ENCODE measurements around the gene MARCHF5.
"Not testable (repeated sequence)": the region's sequence is repeated elsewhere in the genome, so short reads cannot be mapped to it uniquely, and the experiment has no call there.

DNA sequence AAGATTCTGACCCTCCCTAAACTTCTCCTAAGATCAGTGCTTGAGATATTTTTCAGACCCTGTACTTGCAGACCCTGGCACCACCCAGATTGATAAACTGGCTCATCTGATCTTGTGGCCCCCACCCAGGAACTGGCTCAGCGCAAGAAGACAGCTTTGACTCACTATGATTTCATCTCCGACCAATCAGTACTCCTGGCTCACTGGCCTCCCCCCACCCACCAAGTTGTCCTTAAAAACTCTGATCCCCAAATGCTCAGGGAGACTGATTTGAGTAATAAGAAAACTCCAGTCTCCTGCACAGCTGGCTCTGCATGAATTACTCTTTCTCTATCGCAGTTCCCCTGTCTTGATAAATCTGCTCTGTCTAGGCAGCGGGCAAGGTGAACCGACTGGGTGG is 111.3 kb downstream of the MARCHF5 start:
- TF ChIP-seq, protein P1, sequence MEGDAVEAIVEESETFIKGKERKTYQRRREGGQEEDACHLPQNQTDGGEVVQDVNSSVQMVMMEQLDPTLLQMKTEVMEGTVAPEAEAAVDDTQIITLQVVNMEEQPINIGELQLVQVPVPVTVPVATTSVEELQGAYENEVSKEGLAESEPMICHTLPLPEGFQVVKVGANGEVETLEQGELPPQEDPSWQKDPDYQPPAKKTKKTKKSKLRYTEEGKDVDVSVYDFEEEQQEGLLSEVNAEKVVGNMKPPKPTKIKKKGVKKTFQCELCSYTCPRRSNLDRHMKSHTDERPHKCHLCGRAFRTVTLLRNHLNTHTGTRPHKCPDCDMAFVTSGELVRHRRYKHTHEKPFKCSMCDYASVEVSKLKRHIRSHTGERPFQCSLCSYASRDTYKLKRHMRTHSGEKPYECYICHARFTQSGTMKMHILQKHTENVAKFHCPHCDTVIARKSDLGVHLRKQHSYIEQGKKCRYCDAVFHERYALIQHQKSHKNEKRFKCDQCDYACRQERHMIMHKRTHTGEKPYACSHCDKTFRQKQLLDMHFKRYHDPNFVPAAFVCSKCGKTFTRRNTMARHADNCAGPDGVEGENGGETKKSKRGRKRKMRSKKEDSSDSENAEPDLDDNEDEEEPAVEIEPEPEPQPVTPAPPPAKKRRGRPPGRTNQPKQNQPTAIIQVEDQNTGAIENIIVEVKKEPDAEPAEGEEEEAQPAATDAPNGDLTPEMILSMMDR (IDR thresholded peaks at IDR 0.05 in 2 of 3, conservative IDR thresholded peaks at IDR 0.05 in 1 of 3; ENCODE audit: borderline replicate concordance in 1 of 3, insufficient read depth in 1 of 3, low read depth in 2 of 3, low read length in 2 of 3): not testable (repeated sequence)
- not testable (repeated sequence) for TF ChIP-seq ZFX (IDR thresholded peaks at IDR 0.05); RAD21 (IDR thresholded peaks at IDR 0.05; ENCODE audit: low read depth); POLR2A (IDR thresholded peaks at IDR 0.05; ENCODE audit: borderline replicate concordance, extremely low read depth, insufficient read depth, insufficient read length); POLR2AphosphoS5 (IDR thresholded peaks at IDR 0.05; ENCODE audit: low read depth, low read length); SIN3A (IDR thresholded peaks at IDR 0.05; ENCODE audit: low read depth)
- TF ChIP-seq, protein P2, sequence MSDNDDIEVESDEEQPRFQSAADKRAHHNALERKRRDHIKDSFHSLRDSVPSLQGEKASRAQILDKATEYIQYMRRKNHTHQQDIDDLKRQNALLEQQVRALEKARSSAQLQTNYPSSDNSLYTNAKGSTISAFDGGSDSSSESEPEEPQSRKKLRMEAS (IDR thresholded peaks at IDR 0.05): not testable (repeated sequence)
- TF ChIP-seq, protein P3, sequence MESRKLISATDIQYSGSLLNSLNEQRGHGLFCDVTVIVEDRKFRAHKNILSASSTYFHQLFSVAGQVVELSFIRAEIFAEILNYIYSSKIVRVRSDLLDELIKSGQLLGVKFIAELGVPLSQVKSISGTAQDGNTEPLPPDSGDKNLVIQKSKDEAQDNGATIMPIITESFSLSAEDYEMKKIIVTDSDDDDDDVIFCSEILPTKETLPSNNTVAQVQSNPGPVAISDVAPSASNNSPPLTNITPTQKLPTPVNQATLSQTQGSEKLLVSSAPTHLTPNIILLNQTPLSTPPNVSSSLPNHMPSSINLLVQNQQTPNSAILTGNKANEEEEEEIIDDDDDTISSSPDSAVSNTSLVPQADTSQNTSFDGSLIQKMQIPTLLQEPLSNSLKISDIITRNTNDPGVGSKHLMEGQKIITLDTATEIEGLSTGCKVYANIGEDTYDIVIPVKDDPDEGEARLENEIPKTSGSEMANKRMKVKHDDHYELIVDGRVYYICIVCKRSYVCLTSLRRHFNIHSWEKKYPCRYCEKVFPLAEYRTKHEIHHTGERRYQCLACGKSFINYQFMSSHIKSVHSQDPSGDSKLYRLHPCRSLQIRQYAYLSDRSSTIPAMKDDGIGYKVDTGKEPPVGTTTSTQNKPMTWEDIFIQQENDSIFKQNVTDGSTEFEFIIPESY (IDR thresholded peaks at IDR 0.05; ENCODE audit: extremely low read depth, insufficient replicate concordance, low read length): not testable (repeated sequence)
